Tibial artery (tissue), 4 donors: ENCODE measurements around the gene CHD9.

Experiments
- DNase-seq, 2 donors: peaks; one replicate each; pipeline ENCODE4 v3.0.0-alpha.2; 2019
- H3K27ac ChIP-seq, 2 donors: fragments of 200-600 bp; sonication (generic) in 1 of 2; 1 replicate in 1 of 2; 2 replicates in 1 of 2; pipeline ENCODE4 v1.5.1; 2018 to 2019; ENCODE audit warnings: mild to moderate bottlenecking in 1 of 2
- H3K27me3 ChIP-seq, 2 donors: fragments of 200-600 bp; sonication (generic) in 1 of 2; one replicate each; pipeline versions ENCODE4 v1.5.1 to v1.6.0; 2016 to 2019
- H3K36me3 ChIP-seq, 3 donors: fragments of 200-600 bp; sonication (generic) in 2 of 3; one replicate each; pipeline ENCODE4 v1.5.1; 2016 to 2019; ENCODE audit warnings: mild to moderate bottlenecking in 2 of 3
- H3K4me1 ChIP-seq, 4 donors: fragments of 200-600 bp; sonication (generic) in 2 of 4; 1 replicate in 3 of 4; 2 replicates in 1 of 4; pipeline ENCODE4 v1.5.1; 2016 to 2019
- H3K4me3 ChIP-seq, 2 donors: fragments of 200-600 bp; sonication (generic) in 1 of 2; 1 replicate in 1 of 2; 2 replicates in 1 of 2; pipeline ENCODE4 v1.5.1; 2018 to 2019; ENCODE audit warnings: mild to moderate bottlenecking in 2 of 2
- H3K9me3 ChIP-seq, 3 donors: fragments of 200-600 bp; sonication (generic) in 1 of 3; one replicate each; pipeline ENCODE4 v1.5.1; 2016 to 2019
- CTCF ChIP-seq, 2 experiments: fragments of 200-600 bp in 1 of 2; fragments of 450-650 bp in 1 of 2; IDR thresholded peaks; one replicate each; pipeline ENCODE4 v1.5.1; 2017 to 2019; ENCODE audit warnings: antibody characterized with exemption in 2 of 2, mild to moderate bottlenecking in 1 of 2, moderate library complexity in 1 of 2
- intact Hi-C: fragments of 100-400 bp; cut with DNase I; formaldehyde crosslinking; loops from one replicate; pipeline ENCODE4 v1.15.0; 2023; ENCODE audit warnings: low total_unique reads

The CHD9 gene

GRCh38 chr16:53357208-53357586 lies 302.4 kb downstream of the CHD9 start:
- no peak overlapping the region for H3K27ac ChIP-seq
- intact Hi-C loops = no loop called here
- DNase-seq = no peak

DNA sequence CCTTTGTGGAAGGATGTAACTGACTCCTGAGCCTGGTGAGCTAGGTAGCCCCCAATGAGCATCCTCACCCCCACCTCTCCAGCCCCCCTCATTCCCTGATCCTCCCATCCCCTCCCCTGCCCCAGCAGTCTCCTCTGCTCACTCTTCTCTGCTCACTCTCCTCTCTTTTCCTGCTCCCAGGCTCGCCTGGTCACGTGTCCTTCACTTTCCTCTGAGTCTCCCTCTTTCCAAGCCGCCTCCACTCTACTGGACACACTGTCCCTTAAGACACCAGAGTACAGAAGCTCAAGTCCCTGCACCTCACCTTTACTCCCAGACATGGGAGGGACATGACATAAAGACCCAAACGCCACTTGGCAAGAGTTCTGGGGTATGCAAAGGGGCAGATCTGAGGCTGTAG lies 303.2 kb downstream of the CHD9 start:
- TF ChIP-seq CTCF (IDR thresholded peaks at IDR 0.05) = no peak
- intact Hi-C loops = no loop called here
- Histone ChIP-seq H3K27ac (no peak overlapping the region), H3K4me1 (no peaks in the 10 kb centered on the region), H3K4me3 (no peak overlapping the region), H3K27me3 (peaks cover 0 to 13% of the 10 kb centered on the region in 2 donors), H3K9me3 (no peaks in the 10 kb centered on the region), H3K36me3 (no peaks in the 10 kb centered on the region)
- no peak for DNase-seq

More at GRCh38 chr16:53357208-53357586, 302.4 kb downstream of the CHD9 start:
- H3K4me1 ChIP-seq = no peaks in the 10 kb centered on the region
- no peaks in the 10 kb centered on the region for H3K36me3 ChIP-seq
- peaks cover 0 to 13% of the 10 kb centered on the region in 2 donors for H3K27me3 ChIP-seq
- no peaks in the 10 kb centered on the region for H3K9me3 ChIP-seq
- H3K4me3 ChIP-seq = no peak overlapping the region
- TF ChIP-seq CTCF (IDR thresholded peaks at IDR 0.05) = no peak

DNA sequence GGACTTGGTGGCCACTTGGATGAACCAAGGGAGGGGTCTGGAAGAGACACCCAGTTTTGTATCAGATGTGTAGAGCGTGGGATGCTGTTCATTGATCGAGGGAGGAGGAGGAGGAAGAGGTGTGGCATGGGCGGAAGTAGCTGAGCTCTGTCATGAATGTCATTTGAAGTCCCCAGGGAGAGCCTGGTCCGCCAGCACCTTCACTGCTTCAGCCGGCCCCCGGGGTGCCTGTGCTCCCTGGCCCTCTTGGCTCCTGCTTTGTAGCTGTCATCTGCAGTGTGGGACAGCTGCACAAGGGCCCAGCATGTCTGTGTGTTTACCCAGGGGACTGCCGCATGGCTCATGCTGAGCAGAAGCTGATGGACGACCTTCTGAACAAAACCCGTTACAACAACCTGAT lies 304.1 kb downstream of the CHD9 start:
- no peak overlapping the region for H3K27ac ChIP-seq
- H3K9me3 ChIP-seq = no peaks in the 10 kb centered on the region
- intact Hi-C loops = no loop called here
- H3K27me3 ChIP-seq = peaks cover 0 to 13% of the 10 kb centered on the region in 2 donors
- DNase-seq = no peak
- H3K36me3 ChIP-seq = no peaks in the 10 kb centered on the region
- no peak overlapping the region for H3K4me3 ChIP-seq
- H3K4me1 ChIP-seq = no peaks in the 10 kb centered on the region
- TF ChIP-seq CTCF (IDR thresholded peaks at IDR 0.05) = no peak

DNA sequence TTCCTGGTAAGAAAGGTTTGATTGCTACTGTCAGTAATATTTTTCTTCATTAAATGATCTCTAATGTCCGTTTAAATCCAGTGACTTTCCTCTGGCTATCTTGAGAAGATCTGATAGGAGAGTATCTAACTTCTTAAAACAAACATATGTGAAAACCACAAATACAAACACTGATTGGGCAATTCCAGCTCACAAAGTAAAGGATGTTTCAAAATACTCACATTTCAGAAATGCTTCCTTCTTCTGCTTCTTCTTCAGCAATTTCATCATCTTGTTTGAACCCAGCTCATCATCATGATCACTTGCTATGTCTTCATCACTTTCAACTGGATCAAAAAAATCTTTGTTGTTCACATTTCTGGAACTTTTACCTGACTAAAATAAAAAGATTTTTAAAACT lies 315.1 kb downstream of the CHD9 start:
- TF ChIP-seq CTCF (IDR thresholded peaks at IDR 0.05) = no peak
- peaks cover 0 to 20% of the 10 kb centered on the region in 2 donors for H3K27me3 ChIP-seq
- intact Hi-C loops = no loop called here

GRCh38 chr16:53370827-53371226 lies 316.0 kb downstream of the CHD9 start:
- intact Hi-C loops = no loop called here
- Histone ChIP-seq H3K9me3 (no peaks in the 10 kb centered on the region), H3K36me3 (no peaks in the 10 kb centered on the region), H3K27ac (no peak overlapping the region), H3K27me3 (peaks cover 0 to 20% of the 10 kb centered on the region in 2 donors), H3K4me1 (peaks cover 0 to 8% (median 0%) of the 10 kb centered on the region in 4 donors), H3K4me3 (no peak overlapping the region)
- no peak for DNase-seq
- no peak for TF ChIP-seq CTCF (IDR thresholded peaks at IDR 0.05)

More for the DNA sequence above, 315.1 kb downstream of the CHD9 start:
- Histone ChIP-seq H3K36me3 (no peaks in the 10 kb centered on the region), H3K4me1 (peaks cover 0 to 8% (median 0%) of the 10 kb centered on the region in 4 donors), H3K4me3 (no peak overlapping the region), H3K27ac (no peak overlapping the region), H3K9me3 (no peaks in the 10 kb centered on the region)
- DNase-seq = no peak
